ENCODE data around the gene FXYD3.

FXYD3 gene

DNA sequence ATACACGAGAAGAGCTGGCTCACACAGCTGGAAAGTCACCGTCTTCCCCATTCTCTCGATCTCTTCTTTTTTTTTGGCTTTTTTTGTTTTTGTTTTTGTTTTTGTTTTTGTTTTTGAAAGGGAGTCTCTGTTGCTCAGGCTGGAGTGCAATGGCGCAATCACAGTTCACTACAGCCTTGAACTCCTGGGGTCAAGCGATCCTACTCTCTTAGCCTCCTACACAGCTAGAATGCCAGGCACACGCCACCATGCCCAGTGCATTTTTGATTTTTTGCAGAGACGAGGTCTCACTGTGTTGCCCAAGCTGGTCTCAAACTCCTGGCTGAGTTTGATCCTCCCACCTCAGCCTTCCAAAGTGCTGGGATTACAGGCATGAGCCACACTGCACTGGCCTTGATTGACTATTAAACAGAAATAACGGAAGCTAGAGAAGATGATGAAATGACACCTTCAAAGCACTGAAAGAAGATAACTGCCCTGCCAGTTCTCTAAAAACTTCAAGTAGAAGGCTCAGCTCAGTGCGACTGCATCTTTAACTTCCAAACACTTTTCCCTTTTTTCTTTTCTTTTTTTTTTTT lies 4.0 kb downstream of the FXYD3 start:
- H3K4me3 ChIP-seq (ENCODE audit: low read length), result no peak overlapping the region
- H3K27me3 ChIP-seq (ENCODE audit: insufficient read depth, low read length), result no peaks in the 10 kb centered on the region; the same call in 1 of the 2 replicates
- H3K36me3 ChIP-seq (ENCODE audit: insufficient read depth, low read depth, low read length), result no peaks in the 10 kb centered on the region
- no peak overlapping the region for H3K9ac ChIP-seq (ENCODE audit: low read depth, low read length)
- no peak overlapping the region for H3K27ac ChIP-seq (ENCODE audit: low read length)
- no peaks in the 10 kb centered on the region for H3K9me3 ChIP-seq (ENCODE audit: insufficient read depth, low read depth, low read length)
- H3K4me1 ChIP-seq (ENCODE audit: insufficient read depth, low read length), result peaks cover 16% of the 10 kb centered on the region

DNA sequence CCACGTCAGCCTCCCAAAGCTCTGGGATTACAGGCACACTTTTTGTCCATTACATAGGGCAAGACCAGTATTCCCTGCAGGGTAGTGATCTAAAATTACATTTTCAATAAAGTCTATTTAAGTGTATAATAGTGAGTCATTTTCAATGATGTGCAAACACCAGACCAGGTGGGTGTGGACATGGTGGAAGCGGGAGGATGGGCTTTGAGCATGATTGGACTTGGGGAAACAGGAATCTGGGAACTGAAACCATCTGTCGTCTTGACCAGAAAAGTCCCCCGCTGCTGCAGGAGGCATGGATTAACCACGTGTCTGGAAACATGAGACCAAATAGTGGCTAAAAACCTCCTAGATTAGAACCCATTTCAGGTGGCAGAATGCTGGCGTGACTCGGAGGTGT lies 4.9 kb downstream of the FXYD3 start:
- Histone ChIP-seq H3K4me3 (ENCODE audit: low read length) (no peak overlapping the region), H3K27me3 (ENCODE audit: insufficient read depth, low read length) (no peaks in the 10 kb centered on the region; the same call in 1 of the 2 replicates), H3K27ac (ENCODE audit: low read length) (no peak overlapping the region), H3K36me3 (ENCODE audit: insufficient read depth, low read depth, low read length) (no peaks in the 10 kb centered on the region), H3K4me1 (ENCODE audit: insufficient read depth, low read length) (peaks cover 11% of the 10 kb centered on the region), H3K9ac (ENCODE audit: low read depth, low read length) (no peak overlapping the region), H3K9me3 (ENCODE audit: insufficient read depth, low read depth, low read length) (no peaks in the 10 kb centered on the region)

DNA sequence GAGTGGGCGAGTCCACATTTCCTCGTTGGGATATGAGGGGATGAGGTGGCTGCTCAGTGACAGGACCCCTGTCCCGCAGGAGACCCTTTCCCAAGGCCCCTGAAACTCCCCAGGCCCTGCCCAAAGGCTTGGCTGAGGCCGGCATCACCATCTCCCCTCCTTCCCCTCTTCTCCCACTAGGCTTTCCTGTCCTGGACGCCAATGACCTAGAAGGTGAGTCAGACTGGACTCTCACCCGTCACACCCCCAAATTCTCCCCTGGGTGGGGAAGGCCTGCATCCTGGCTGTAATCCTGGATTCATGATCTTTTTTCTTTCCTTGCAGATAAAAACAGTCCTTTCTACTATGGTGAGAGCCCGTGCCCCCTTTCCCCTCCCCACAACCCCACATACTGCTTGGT lies 5.3 kb downstream of the FXYD3 start:
- peaks cover 11% of the 10 kb centered on the region for H3K4me1 ChIP-seq (ENCODE audit: insufficient read depth, low read length)
- H3K4me3 ChIP-seq (ENCODE audit: low read length), result no peak overlapping the region
- no peaks in the 10 kb centered on the region; the same call in 1 of the 2 replicates for H3K27me3 ChIP-seq (ENCODE audit: insufficient read depth, low read length)
- H3K9me3 ChIP-seq (ENCODE audit: insufficient read depth, low read depth, low read length), result no peaks in the 10 kb centered on the region
- H3K36me3 ChIP-seq (ENCODE audit: insufficient read depth, low read depth, low read length), result no peaks in the 10 kb centered on the region
- H3K27ac ChIP-seq (ENCODE audit: low read length), result no peak overlapping the region
- H3K9ac ChIP-seq (ENCODE audit: low read depth, low read length), result no peak overlapping the region

DNA sequence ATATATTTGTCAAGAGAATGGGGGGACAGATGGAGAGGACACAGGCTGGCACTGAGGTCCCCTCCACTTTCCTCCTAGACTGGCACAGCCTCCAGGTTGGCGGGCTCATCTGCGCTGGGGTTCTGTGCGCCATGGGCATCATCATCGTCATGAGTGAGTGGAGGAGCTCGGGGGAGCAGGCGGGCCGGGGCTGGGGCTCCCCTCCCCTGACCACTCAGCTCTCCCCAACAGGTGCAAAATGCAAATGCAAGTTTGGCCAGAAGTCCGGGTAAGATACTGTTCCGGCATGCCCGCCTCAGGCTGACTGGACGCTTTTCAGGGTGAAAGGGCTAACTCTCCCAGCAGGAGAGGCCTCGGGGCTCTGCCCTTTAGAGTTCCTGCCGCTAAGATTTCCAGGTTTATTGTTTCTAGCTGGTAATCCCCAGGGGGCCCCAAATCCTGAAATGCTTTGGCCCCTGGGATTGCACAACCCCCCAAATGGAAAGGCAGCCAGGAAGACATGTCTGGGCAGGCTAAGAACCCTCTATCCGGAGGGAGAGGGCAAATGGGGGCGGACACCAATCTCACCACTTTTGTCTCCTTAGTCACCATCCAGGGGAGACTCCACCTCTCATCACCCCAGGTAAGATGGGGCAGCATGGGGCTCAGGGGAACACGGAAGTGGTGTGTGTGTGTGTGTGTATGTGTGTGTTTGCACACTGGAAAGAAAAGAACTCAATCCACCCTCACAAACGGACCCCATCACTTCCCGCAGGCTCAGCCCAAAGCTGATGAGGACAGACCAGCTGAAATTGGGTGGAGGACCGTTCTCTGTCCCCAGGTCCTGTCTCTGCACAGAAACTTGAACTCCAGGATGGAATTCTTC lies 7.3 kb downstream of the FXYD3 start:
- Histone ChIP-seq H3K9me3 (ENCODE audit: insufficient read depth, low read depth, low read length) (no peaks in the 10 kb centered on the region), H3K36me3 (ENCODE audit: insufficient read depth, low read depth, low read length) (no peaks in the 10 kb centered on the region), H3K9ac (ENCODE audit: low read depth, low read length) (no peak overlapping the region), H3K27me3 (ENCODE audit: insufficient read depth, low read length) (no peaks in the 10 kb centered on the region), H3K4me3 (ENCODE audit: low read length) (no peak overlapping the region), H3K27ac (ENCODE audit: low read length) (no peak overlapping the region), H3K4me1 (ENCODE audit: insufficient read depth, low read length) (peaks cover 11% of the 10 kb centered on the region)

DNA sequence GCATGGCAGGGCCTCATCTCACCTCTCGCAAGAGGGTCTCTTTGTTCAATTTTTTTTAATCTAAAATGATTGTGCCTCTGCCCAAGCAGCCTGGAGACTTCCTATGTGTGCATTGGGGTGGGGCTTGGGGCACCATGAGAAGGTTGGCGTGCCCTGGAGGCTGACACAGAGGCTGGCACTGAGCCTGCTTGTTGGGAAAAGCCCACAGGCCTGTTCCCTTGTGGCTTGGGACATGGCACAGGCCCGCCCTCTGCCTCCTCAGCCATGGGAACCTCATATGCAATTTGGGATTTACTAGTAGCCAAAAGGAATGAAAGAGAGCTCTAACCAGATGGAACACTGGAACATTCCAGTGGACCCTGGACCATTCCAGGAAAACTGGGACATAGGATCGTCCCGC lies 8.0 kb downstream of the FXYD3 start:
- peaks cover 11% of the 10 kb centered on the region for H3K4me1 ChIP-seq (ENCODE audit: insufficient read depth, low read length)
- H3K9ac ChIP-seq (ENCODE audit: low read depth, low read length), result no peak overlapping the region

DNA sequence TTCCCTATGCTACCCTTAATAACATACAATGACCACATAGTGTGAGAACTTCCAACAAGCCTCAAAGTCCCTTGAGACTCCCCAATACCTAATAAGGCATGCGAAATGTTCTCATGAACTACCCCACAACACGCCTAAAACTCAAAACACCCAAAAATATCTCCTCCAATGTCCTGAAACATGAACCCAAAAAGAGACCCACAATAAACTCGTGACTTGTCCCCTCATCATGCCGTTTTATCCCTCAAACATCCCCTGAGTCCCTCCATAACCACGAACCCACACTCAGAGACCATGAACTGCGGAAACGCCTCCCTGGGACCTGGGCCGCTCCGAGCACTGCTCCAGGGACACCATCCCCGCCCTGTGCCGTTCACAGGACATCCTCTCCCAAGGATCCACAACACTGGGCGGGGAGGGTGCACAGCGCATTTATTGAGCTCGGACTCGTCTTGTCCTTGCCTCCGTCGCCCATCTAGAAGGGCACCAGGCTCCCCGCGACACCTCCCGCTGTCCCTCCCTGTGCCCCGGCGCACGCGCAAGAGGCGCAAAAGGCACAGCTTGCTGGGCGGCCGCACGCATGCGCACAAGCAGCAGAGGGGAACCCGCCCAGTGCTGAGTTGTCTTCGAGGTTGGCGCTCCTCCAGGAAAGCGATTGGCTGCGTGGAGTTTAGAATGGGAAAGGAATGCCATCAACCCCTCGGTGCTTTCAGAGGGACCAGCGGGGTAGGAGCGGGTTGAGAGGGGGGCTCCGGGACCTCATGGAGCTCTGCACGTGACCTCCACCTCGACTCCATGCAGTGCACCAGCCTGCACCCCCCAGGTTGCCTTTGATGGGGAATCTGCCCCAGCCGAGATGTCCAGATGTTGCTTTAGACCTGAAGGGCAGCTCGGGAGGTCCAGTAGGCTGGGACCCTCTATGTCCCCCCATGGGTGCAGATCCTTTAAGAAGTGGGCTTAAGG lies 8.8 kb downstream of the FXYD3 start:
- H3K27me3 ChIP-seq (ENCODE audit: insufficient read depth, low read length), result no peaks in the 10 kb centered on the region
- peak overlapping the region; percentile 27; the same call in 1 of the 2 replicates for H3K9ac ChIP-seq (ENCODE audit: low read depth, low read length)

More for the DNA sequence above, 8.0 kb downstream of the FXYD3 start:
- no peak overlapping the region for H3K4me3 ChIP-seq (ENCODE audit: low read length)
- no peaks in the 10 kb centered on the region for H3K27me3 ChIP-seq (ENCODE audit: insufficient read depth, low read length)
- no peak overlapping the region for H3K27ac ChIP-seq (ENCODE audit: low read length)
- H3K36me3 ChIP-seq (ENCODE audit: insufficient read depth, low read depth, low read length), result no peaks in the 10 kb centered on the region
- H3K9me3 ChIP-seq (ENCODE audit: insufficient read depth, low read depth, low read length), result no peaks in the 10 kb centered on the region

DNA sequence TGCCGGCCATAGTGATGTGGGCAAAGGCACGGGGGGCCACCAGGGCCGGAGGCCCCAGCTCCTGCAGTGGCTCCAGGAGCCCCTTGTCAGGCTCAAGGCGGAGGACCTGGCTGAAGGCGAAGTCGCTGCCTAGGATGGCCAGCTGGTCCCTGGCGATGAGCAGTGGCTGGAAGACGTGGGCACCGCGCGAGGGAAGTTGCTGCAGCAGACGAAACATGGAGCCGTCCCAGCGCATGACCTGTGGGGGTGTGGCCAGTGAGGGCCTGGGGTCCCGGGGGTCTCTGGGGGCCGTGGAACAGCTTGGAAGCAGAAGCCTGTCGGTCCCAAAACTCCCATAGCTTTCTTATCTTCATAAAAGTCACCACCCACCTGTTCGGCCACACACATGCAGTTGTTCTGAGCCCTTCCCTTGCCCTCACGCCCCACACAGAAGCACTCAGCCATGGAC lies 9.7 kb downstream of the FXYD3 start:
- Histone ChIP-seq H3K9me3 (ENCODE audit: insufficient read depth, low read depth, low read length) (no peaks in the 10 kb centered on the region), H3K4me1 (ENCODE audit: insufficient read depth, low read length) (peaks cover 11% of the 10 kb centered on the region), H3K4me3 (ENCODE audit: low read length) (no peak overlapping the region), H3K27ac (ENCODE audit: low read length) (no peak overlapping the region), H3K36me3 (ENCODE audit: insufficient read depth, low read depth, low read length) (no peaks in the 10 kb centered on the region), H3K9ac (ENCODE audit: low read depth, low read length) (no peak overlapping the region), H3K27me3 (ENCODE audit: insufficient read depth, low read length) (no peaks in the 10 kb centered on the region)

More for the DNA sequence above, 8.8 kb downstream of the FXYD3 start:
- H3K27ac ChIP-seq (ENCODE audit: low read length), result no peak overlapping the region
- no peaks in the 10 kb centered on the region for H3K36me3 ChIP-seq (ENCODE audit: insufficient read depth, low read depth, low read length)
- peaks cover 11% of the 10 kb centered on the region for H3K4me1 ChIP-seq (ENCODE audit: insufficient read depth, low read length)
- no peak overlapping the region; the same call in 1 of the 2 replicates for H3K4me3 ChIP-seq (ENCODE audit: low read length)
- H3K9me3 ChIP-seq (ENCODE audit: insufficient read depth, low read depth, low read length), result no peaks in the 10 kb centered on the region

DNA sequence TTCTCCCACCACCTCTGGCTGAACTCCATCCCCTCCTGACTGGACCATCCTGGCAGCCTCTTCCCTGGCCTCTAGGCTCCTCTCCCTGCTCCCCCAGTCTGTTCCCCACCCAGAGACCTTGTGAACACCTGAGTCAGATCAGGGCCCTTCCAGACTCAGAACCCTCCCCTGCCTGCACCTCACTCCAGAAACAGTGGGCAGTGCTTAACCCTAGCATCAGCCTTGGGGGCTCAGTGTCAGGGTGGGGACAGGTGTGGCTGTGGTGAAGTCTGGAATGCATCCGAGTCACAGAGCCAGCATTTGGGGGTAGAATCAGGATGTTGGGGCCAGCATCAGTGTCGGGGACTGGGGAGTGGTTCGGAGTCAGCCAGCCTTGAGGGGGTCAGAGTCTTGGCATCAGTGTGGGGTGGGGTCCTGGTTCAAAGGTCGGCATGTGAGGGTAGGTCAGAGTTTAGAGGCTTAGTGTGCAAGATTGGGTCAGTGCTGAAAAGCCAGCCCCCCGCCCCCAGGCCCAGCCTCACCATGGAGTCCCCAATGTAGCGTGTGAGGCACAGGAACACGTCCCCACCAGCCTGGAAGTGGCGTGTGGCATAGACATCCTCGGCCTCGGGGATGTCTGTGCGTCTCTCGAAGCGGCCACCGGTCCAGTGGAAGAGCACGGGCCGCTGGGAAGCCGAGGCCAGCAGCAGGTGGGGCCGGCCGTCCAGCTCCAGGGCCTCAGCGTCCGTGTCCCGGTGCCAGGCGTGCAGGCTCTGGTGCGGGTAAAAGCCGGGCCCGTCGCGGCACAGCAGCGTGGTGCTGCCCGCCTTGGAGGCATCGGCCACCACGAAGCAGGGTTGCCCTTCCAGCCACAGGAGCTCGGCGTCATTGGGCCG lies 10.4 kb downstream of the FXYD3 start:
- no peak overlapping the region for H3K9ac ChIP-seq (ENCODE audit: low read depth, low read length)
- peaks cover 11% of the 10 kb centered on the region for H3K4me1 ChIP-seq (ENCODE audit: insufficient read depth, low read length)
- H3K36me3 ChIP-seq (ENCODE audit: insufficient read depth, low read depth, low read length), result no peaks in the 10 kb centered on the region
- no peaks in the 10 kb centered on the region for H3K27me3 ChIP-seq (ENCODE audit: insufficient read depth, low read length)
- H3K9me3 ChIP-seq (ENCODE audit: insufficient read depth, low read depth, low read length), result no peaks in the 10 kb centered on the region
- H3K27ac ChIP-seq (ENCODE audit: low read length), result no peak overlapping the region
- no peak overlapping the region for H3K4me3 ChIP-seq (ENCODE audit: low read length)

DNA sequence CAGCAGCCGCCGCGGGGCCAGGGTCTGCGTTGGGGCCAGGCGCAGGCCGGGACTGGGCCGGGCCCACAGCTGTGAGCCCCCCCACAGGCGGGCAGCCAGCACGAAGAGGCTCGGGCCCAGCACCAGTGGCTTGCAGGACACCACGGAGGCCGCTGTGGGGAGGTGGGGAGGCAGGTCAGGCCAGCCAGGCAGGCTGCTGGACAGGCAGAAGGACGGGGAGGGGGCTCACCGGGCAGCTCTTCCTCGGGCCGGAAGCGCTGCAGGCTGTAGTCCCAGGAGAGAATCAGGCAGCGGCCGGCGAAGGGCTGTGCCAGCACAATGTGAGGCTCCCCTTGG lies 11.0 kb downstream of the FXYD3 start:
- Histone ChIP-seq H3K4me1 (ENCODE audit: insufficient read depth, low read length) (peaks cover 11% of the 10 kb centered on the region), H3K36me3 (ENCODE audit: insufficient read depth, low read depth, low read length) (no peaks in the 10 kb centered on the region), H3K9ac (ENCODE audit: low read depth, low read length) (no peak overlapping the region), H3K9me3 (ENCODE audit: insufficient read depth, low read depth, low read length) (no peaks in the 10 kb centered on the region), H3K27me3 (ENCODE audit: insufficient read depth, low read length) (no peaks in the 10 kb centered on the region), H3K27ac (ENCODE audit: low read length) (no peak overlapping the region), H3K4me3 (ENCODE audit: low read length) (no peak overlapping the region)

DNA sequence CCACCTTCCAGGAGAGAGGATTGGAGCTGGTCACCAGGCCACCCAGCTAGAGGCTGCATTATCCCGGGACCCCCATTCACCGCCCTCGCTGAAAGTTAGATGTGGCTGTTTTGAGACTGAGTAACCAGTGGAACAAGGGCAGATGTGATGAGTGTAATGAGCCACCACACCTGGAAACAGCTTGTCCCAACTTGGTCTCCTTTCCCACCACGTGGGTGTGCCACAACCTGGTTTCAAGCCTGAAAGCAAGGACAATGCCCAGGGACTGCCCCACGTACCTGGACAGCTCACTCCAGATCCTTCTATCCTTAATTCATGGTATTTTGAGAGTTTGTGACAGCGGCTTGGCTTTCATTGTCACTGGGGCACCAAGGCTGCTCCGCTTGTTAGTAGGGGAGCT lies 12.2 kb downstream of the FXYD3 start:
- H3K4me3 ChIP-seq (ENCODE audit: low read length), result no peak overlapping the region
- H3K9me3 ChIP-seq (ENCODE audit: insufficient read depth, low read depth, low read length), result no peaks in the 10 kb centered on the region
- H3K27ac ChIP-seq (ENCODE audit: low read length), result no peak overlapping the region
- H3K9ac ChIP-seq (ENCODE audit: low read depth, low read length), result no peak overlapping the region
- no peaks in the 10 kb centered on the region for H3K36me3 ChIP-seq (ENCODE audit: insufficient read depth, low read depth, low read length)
- H3K4me1 ChIP-seq (ENCODE audit: insufficient read depth, low read length), result peaks cover 10% of the 10 kb centered on the region
- H3K27me3 ChIP-seq (ENCODE audit: insufficient read depth, low read length), result no peaks in the 10 kb centered on the region
